Measurements from ENCODE around the gene ZRANB3. TPM values are rescaled to one million over a fixed set of nuclear protein-coding genes. Genes with fewer than 3 reads are reported as not detected.
A peak's percentile ranks its signal among the peaks of the same experiment; 100 is the strongest.

ZRANB3 gene
- total and polyA plus RNA-seq, 10 of the 15 experiments (the other 5 are each of a cell fraction or from before 2014, with no cell fraction given): 5.6 to 11.4 (median 9.9) TPM

DNA sequence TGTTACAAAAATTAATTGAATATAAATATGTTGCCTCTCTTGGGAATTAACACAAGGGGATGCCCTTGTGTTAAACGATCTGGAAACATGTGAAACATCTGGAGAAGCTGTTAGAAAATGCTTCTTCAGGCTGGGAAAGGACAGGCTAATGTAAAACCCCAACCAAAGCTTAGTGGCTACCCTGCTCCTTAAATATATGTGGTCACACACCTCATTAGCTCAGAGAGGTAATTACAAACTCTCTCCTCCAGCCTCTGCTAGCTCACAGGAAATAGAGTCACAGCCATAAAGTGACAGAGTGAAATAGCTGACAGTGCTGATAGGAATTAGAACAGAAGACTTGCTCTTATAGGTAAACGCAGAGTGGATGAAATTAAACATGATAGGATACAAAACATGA lies 323.0 kb downstream of the ZRANB3 start:
- in situ Hi-C loops (cut with MboI): no loop called here
- ChIA-PET RAD21 (ENCODE audit: unreplicated experiment) (no interaction called here), SMC1A (ENCODE audit: uncharacterized antibody, unreplicated experiment) (interaction anchor here (0.9 to 1.4 kb wide), 5 partner anchors 9 to 219 kb away, joined by 3 to 4 read pairs (median 3); no protein-coding TSS in a partner anchor), CTCF (interaction anchor here (1.1 kb wide), 1 partner anchor 8 kb away, joined by 3 read pairs; no protein-coding TSS in a partner anchor), POLR2A (interaction anchor here (0.6 to 0.7 kb wide), 3 partner anchors 54 to 449 kb away, joined by 3 to 4 read pairs (median 4); no protein-coding TSS in a partner anchor)
- intact Hi-C loops (cut with micrococcal nuclease; ENCODE audit: unreplicated experiment): no loop called here
- no peaks in the 10 kb centered on the region for H3K9me3 ChIP-seq (replicated peaks; ENCODE audit: control insufficient read depth, insufficient read depth, low read length)
- no peaks in the 10 kb centered on the region for H3K27me3 ChIP-seq (replicated peaks in 1 of 2; ENCODE audit: control insufficient read depth in 2 of 2, insufficient read depth in 2 of 2, low read length in 1 of 2)
- no peak for ATAC-seq
- H2AFZ ChIP-seq (ENCODE audit: control insufficient read depth, low read depth, low read length): no peak overlapping the region
- 69% methylated on average over 2 of the region's 2 CpGs for WGBS (ENCODE audit: insufficient coverage, insufficient replicate concordance, low lambda C conversion rate, missing lambda C conversion rate)
- no peaks in the 10 kb centered on the region for H4K20me1 ChIP-seq (ENCODE audit: control insufficient read depth, insufficient read depth)
- BruUV-seq (replicated peaks): no TSS peak
- H3K9ac ChIP-seq (ENCODE audit: control insufficient read depth, insufficient read depth, low read length): no peak overlapping the region
- no peak overlapping the region for H3K27ac ChIP-seq (ENCODE audit: control insufficient read depth, insufficient read depth)
- no peaks in the 10 kb centered on the region; a peak in 1 of 4 replicates for H3K36me3 ChIP-seq (ENCODE audit: control insufficient read depth in 2 of 2, insufficient read depth in 2 of 2, low read length in 1 of 2)
- H3K4me3 ChIP-seq: no peak overlapping the region
- H3K4me2 ChIP-seq (ENCODE audit: control insufficient read depth, insufficient read depth): no peak overlapping the region
- TF ChIP-seq CHD1 (IDR thresholded peaks at IDR 0.05; ENCODE audit: low read depth, low read length): no peak
- TF ChIP-seq, protein P1, sequence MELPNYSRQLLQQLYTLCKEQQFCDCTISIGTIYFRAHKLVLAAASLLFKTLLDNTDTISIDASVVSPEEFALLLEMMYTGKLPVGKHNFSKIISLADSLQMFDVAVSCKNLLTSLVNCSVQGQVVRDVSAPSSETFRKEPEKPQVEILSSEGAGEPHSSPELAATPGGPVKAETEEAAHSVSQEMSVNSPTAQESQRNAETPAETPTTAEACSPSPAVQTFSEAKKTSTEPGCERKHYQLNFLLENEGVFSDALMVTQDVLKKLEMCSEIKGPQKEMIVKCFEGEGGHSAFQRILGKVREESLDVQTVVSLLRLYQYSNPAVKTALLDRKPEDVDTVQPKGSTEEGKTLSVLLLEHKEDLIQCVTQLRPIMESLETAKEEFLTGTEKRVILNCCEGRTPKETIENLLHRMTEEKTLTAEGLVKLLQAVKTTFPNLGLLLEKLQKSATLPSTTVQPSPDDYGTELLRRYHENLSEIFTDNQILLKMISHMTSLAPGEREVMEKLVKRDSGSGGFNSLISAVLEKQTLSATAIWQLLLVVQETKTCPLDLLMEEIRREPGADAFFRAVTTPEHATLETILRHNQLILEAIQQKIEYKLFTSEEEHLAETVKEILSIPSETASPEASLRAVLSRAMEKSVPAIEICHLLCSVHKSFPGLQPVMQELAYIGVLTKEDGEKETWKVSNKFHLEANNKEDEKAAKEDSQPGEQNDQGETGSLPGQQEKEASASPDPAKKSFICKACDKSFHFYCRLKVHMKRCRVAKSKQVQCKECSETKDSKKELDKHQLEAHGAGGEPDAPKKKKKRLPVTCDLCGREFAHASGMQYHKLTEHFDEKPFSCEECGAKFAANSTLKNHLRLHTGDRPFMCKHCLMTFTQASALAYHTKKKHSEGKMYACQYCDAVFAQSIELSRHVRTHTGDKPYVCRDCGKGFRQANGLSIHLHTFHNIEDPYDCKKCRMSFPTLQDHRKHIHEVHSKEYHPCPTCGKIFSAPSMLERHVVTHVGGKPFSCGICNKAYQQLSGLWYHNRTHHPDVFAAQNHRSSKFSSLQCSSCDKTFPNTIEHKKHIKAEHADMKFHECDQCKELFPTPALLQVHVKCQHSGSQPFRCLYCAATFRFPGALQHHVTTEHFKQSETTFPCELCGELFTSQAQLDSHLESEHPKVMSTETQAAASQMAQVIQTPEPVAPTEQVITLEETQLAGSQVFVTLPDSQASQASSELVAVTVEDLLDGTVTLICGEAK (IDR thresholded peaks at IDR 0.05; ENCODE audit: borderline replicate concordance): no peak
- TF ChIP-seq CBFB (IDR thresholded peaks at IDR 0.05; ENCODE audit: low read depth): no peak
- TF ChIP-seq, protein P2, sequence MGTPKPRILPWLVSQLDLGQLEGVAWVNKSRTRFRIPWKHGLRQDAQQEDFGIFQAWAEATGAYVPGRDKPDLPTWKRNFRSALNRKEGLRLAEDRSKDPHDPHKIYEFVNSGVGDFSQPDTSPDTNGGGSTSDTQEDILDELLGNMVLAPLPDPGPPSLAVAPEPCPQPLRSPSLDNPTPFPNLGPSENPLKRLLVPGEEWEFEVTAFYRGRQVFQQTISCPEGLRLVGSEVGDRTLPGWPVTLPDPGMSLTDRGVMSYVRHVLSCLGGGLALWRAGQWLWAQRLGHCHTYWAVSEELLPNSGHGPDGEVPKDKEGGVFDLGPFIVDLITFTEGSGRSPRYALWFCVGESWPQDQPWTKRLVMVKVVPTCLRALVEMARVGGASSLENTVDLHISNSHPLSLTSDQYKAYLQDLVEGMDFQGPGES (IDR thresholded peaks at IDR 0.05): no peak
- no peak for TF ChIP-seq POLR2A (IDR thresholded peaks at IDR 0.05; ENCODE audit: low read depth, low read length)
- TF ChIP-seq, protein P3, sequence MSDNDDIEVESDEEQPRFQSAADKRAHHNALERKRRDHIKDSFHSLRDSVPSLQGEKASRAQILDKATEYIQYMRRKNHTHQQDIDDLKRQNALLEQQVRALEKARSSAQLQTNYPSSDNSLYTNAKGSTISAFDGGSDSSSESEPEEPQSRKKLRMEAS (IDR thresholded peaks at IDR 0.05; ENCODE audit: low read depth, low read length): no peak
- no peak for TF ChIP-seq TCF3 (IDR thresholded peaks at IDR 0.05; ENCODE audit: borderline replicate concordance, insufficient read depth, low read depth, low read length)
- no peak for TF ChIP-seq NFYA (IDR thresholded peaks at IDR 0.05; ENCODE audit: borderline replicate concordance, low read depth, low read length)
- TF ChIP-seq POU2F2 (IDR thresholded peaks at IDR 0.05; ENCODE audit: borderline replicate concordance, low read depth, low read length): no peak
- no peak for TF ChIP-seq CREB1 (IDR thresholded peaks at IDR 0.05; ENCODE audit: low read depth)
- TF ChIP-seq, protein P4, sequence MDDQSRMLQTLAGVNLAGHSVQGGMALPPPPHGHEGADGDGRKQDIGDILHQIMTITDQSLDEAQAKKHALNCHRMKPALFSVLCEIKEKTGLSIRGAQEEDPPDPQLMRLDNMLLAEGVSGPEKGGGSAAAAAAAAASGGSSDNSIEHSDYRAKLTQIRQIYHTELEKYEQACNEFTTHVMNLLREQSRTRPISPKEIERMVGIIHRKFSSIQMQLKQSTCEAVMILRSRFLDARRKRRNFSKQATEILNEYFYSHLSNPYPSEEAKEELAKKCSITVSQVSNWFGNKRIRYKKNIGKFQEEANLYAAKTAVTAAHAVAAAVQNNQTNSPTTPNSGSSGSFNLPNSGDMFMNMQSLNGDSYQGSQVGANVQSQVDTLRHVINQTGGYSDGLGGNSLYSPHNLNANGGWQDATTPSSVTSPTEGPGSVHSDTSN (IDR thresholded peaks at IDR 0.05; ENCODE audit: insufficient replicate concordance, low read depth, low read length): no peak
- no peaks in the 10 kb centered on the region for H3K79me2 ChIP-seq (ENCODE audit: control insufficient read depth, insufficient read depth, low read length)
- no peak for DNase-seq (ENCODE audit: low read depth, low spot score)
- peak; percentile 18 for FAIRE-seq
- no peaks in the 10 kb centered on the region for H3K4me1 ChIP-seq (ENCODE audit: control insufficient read depth, insufficient read depth, low read length)

All from GM12878 (cell line).